ENCODE data around the gene RPL22.

- TF ChIP-seq EZH2 (IDR thresholded peaks at IDR 0.05; ENCODE audit: borderline replicate concordance, low read length) (no peak), CTCF (conservative IDR thresholded peaks at IDR 0.05 in 1 of 2, IDR thresholded peaks at IDR 0.05 in 1 of 2; ENCODE audit: extremely low read depth in 1 of 2, insufficient read depth in 1 of 2, low read depth in 1 of 2, low read length in 2 of 2) (no peak)
Observed at GRCh38 chr1:6234502-6235295, 35.3 kb upstream of the RPL22 start.
